ENCODE data around the gene ABCB6. TPM values are rescaled to one million over a fixed set of nuclear protein-coding genes. Genes with fewer than 3 reads are reported as not detected.
A peak's percentile ranks its signal among the peaks of the same experiment; 100 is the strongest.

The ABCB6 gene
- total RNA-seq, 1 donor from 2014 or later: 46.1 TPM

- DNase-seq (ENCODE audit: low read depth): no peak
- TF ChIP-seq CTCF (IDR thresholded peaks at IDR 0.05; ENCODE audit: insufficient read depth, low read length, severe bottlenecking): no peak
- Histone ChIP-seq H3K4me3 (ENCODE audit: low read depth, low read length) (peak overlapping the region; percentile 93), H3K27me3 (ENCODE audit: control insufficient read depth, insufficient read depth, low read length) (no peaks in the 10 kb centered on the region), H3K36me3 (ENCODE audit: control insufficient read depth, insufficient read depth, low read length) (peaks cover 17% of the 10 kb centered on the region)
- FAIRE-seq: no peak
Measured at GRCh38 chr2:219254590-219255201, 35.9 kb upstream of the ABCB6 start.

GRCh38 chr2:219253753-219254589, 35.2 kb upstream of the ABCB6 start, which contains the start of gene TUBA4A:
TUBA4A (minus strand) TSS chr2:219253918; CDS start chr2:219253858, 60 bp downstream.
- H3K36me3 ChIP-seq (ENCODE audit: control insufficient read depth, insufficient read depth, low read length): peaks cover 17% of the 10 kb centered on the region
- no peak for FAIRE-seq
- TF ChIP-seq CTCF (IDR thresholded peaks at IDR 0.05; ENCODE audit: insufficient read depth, low read length, severe bottlenecking): peak; percentile 10
- H3K27me3 ChIP-seq (ENCODE audit: control insufficient read depth, insufficient read depth, low read length): no peaks in the 10 kb centered on the region
- H3K4me3 ChIP-seq (ENCODE audit: low read depth, low read length): peak within 1 kb of the TSS; percentile 93
- DNase-seq (ENCODE audit: low read depth): peak; percentile 61

- no peak for TF ChIP-seq CTCF (IDR thresholded peaks at IDR 0.05; ENCODE audit: insufficient read depth, low read length, severe bottlenecking)
- peaks cover 21% of the 10 kb centered on the region for H3K36me3 ChIP-seq (ENCODE audit: control insufficient read depth, insufficient read depth, low read length)
- peak; percentile 46 for DNase-seq (ENCODE audit: low read depth)
- FAIRE-seq: no peak
- H3K4me3 ChIP-seq (ENCODE audit: low read depth, low read length): peak within 1 kb of the TSS; percentile 93
- no peaks in the 10 kb centered on the region for H3K27me3 ChIP-seq (ENCODE audit: control insufficient read depth, insufficient read depth, low read length)
Measured at GRCh38 chr2:219252900-219253752, 34.4 kb upstream of the ABCB6 start, which contains the start of gene TUBA4B. TUBA4B (plus strand) TSS chr2:219253243; CDS start chr2:219253408, 165 bp downstream.

- peak overlapping the region; percentile 93 for H3K4me3 ChIP-seq (ENCODE audit: low read depth, low read length)
- FAIRE-seq (no peak), DNase-seq (ENCODE audit: low read depth) (no peak)
- no peak for TF ChIP-seq CTCF (IDR thresholded peaks at IDR 0.05; ENCODE audit: insufficient read depth, low read length, severe bottlenecking)
- peaks cover 23% of the 10 kb centered on the region for H3K36me3 ChIP-seq (ENCODE audit: control insufficient read depth, insufficient read depth, low read length)
- no peaks in the 10 kb centered on the region for H3K27me3 ChIP-seq (ENCODE audit: control insufficient read depth, insufficient read depth, low read length)
Measured at GRCh38 chr2:219252570-219252899, 33.8 kb upstream of the ABCB6 start.

GRCh38 chr2:219252084-219252483, 33.3 kb upstream of the ABCB6 start:
- TF ChIP-seq CTCF (IDR thresholded peaks at IDR 0.05; ENCODE audit: insufficient read depth, low read length, severe bottlenecking): peak; percentile 18
- Histone ChIP-seq H3K27me3 (ENCODE audit: control insufficient read depth, insufficient read depth, low read length) (no peaks in the 10 kb centered on the region), H3K36me3 (ENCODE audit: control insufficient read depth, insufficient read depth, low read length) (peaks cover 23% of the 10 kb centered on the region), H3K4me3 (ENCODE audit: low read depth, low read length) (peak overlapping the region; percentile 93)
- no peak for FAIRE-seq
- DNase-seq (ENCODE audit: low read depth): peak; percentile 75

Data from bronchial epithelial cell (primary cell).